ENCODE results near the gene MTAP.

MTAP gene

DNA sequence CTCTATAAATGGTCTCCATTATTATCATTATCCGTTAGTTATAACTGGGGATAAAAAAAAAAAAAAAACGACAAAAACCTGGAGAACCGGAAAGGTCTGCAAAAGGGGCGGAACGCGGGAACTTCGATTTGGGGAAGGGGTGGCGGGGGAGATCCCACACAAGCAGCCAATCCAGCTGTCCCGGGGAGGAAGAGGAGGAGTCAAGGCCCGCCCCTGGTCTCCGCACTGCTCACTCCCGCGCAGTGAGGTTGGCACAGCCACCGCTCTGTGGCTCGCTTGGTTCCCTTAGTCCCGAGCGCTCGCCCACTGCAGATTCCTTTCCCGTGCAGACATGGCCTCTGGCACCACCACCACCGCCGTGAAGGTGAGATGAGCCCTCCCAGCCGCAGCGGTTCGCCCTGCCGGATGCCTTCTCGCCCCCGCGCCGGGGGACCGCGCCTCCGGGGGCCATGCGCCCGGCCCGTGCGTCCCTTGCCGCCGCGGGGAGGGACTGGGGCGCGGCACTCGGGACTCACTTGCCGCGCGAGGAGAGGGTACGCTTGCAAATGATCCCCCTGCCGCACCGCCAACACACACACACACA is at the start of gene MTAP:
Gene MTAP, plus strand, starts transcription at position 219 of the 583 bp plus-strand sequence. Its CDS starts 113 bp downstream, at position 332.
- Histone ChIP-seq H3K9me3 (replicated peaks; ENCODE audit: insufficient read depth, low read length) (no peaks in the 10 kb centered on the region), H3K9me2 (replicated peaks; ENCODE audit: insufficient read depth, low read length) (no peaks in the 10 kb centered on the region), H3K79me2 (ENCODE audit: low read length) (peaks cover 47% of the 10 kb centered on the region), H3K9ac (ENCODE audit: low read length) (peak within 1 kb of the TSS; percentile 68), H3K27me3 (replicated peaks; ENCODE audit: insufficient read depth, low read length) (no peaks in the 10 kb centered on the region), H3K27ac (ENCODE audit: low read length) (peak within 1 kb of the TSS; percentile 66; the same call in 1 of the 2 replicates), H2AFZ (ENCODE audit: low read length) (peak within 1 kb of the TSS; percentile 62), H3K4me2 (ENCODE audit: low read depth, low read length) (peak within 1 kb of the TSS; percentile 86), H3K4me3 (ENCODE audit: low read length) (peak within 1 kb of the TSS; percentile 72), H4K20me1 (ENCODE audit: insufficient read depth, low read length) (no peaks in the 10 kb centered on the region), H3K36me3 (replicated peaks; ENCODE audit: insufficient read depth, low read length) (no peaks in the 10 kb centered on the region), H3K4me1 (ENCODE audit: low read length) (peaks cover 13% of the 10 kb centered on the region; the same call in 1 of the 2 replicates), H3F3A (ENCODE audit: insufficient read depth, low read length) (peaks cover 4% of the 10 kb centered on the region; the same call in 1 of the 2 replicates)
- peak; percentile 70 for DNase-seq
- no peak for TF ChIP-seq EZH2 (optimal IDR thresholded peaks at IDR 0.05; ENCODE audit: low read depth, low read length)
- TF ChIP-seq EZH2phosphoT487 (IDR thresholded peaks at IDR 0.05; ENCODE audit: low read length) = no peak
- no peak for TF ChIP-seq CTCF (IDR thresholded peaks at IDR 0.05; ENCODE audit: low read length)

GRCh38 chr9:21753523-21753922 is 48.9 kb upstream of the MTAP start:
- H3K79me2 ChIP-seq (ENCODE audit: low read length) = no peaks in the 10 kb centered on the region
- TF ChIP-seq CTCF (IDR thresholded peaks at IDR 0.05; ENCODE audit: low read length) (no peak), EZH2phosphoT487 (IDR thresholded peaks at IDR 0.05; ENCODE audit: low read length) (no peak), EZH2 (optimal IDR thresholded peaks at IDR 0.05; ENCODE audit: low read depth, low read length) (no peak)
- H3K36me3 ChIP-seq (replicated peaks; ENCODE audit: insufficient read depth, low read length) = no peaks in the 10 kb centered on the region
- no peak for DNase-seq
- no peaks in the 10 kb centered on the region for H3F3A ChIP-seq (ENCODE audit: insufficient read depth, low read length)
- no peaks in the 10 kb centered on the region for H3K4me1 ChIP-seq (ENCODE audit: low read length)
- H3K4me3 ChIP-seq (ENCODE audit: low read length) = no peak overlapping the region
- no peaks in the 10 kb centered on the region for H4K20me1 ChIP-seq (ENCODE audit: insufficient read depth, low read length)
- H3K4me2 ChIP-seq (ENCODE audit: low read depth, low read length) = no peak overlapping the region
- H3K9me2 ChIP-seq (replicated peaks; ENCODE audit: insufficient read depth, low read length) = no peaks in the 10 kb centered on the region
- no peaks in the 10 kb centered on the region for H3K27me3 ChIP-seq (replicated peaks; ENCODE audit: insufficient read depth, low read length)
- no peak overlapping the region for H3K9ac ChIP-seq (ENCODE audit: low read length)
- no peak overlapping the region for H3K27ac ChIP-seq (ENCODE audit: low read length)
- H3K9me3 ChIP-seq (replicated peaks; ENCODE audit: insufficient read depth, low read length) = no peaks in the 10 kb centered on the region
- no peak overlapping the region for H2AFZ ChIP-seq (ENCODE audit: low read length)

DNA sequence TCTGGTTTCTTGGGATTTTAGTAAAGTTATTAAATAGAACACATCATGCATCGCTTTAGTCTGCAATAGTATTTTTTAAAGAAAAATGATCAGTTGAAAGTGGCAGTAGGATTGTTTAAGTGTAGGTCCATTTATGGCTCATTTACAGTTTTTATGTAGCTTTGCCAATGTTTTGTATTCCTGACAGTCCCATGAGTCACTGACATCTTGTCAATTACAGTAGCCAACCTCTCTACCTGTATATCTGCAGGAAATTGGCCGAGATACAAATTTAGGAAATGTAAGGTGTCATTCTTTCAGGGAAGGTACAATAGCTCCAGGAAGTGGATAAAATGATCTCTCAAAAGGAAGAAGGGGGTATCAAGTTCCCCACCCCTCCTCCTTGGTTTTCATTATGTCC is 47.7 kb upstream of the MTAP start:
- Histone ChIP-seq H2AFZ (ENCODE audit: low read length) (no peak overlapping the region), H3K27me3 (replicated peaks; ENCODE audit: insufficient read depth, low read length) (no peaks in the 10 kb centered on the region; the same call in 1 of the 2 replicates), H3K9ac (ENCODE audit: low read length) (no peak overlapping the region), H3K4me1 (ENCODE audit: low read length) (no peaks in the 10 kb centered on the region), H3K4me2 (ENCODE audit: low read depth, low read length) (no peak overlapping the region), H4K20me1 (ENCODE audit: insufficient read depth, low read length) (no peaks in the 10 kb centered on the region), H3K79me2 (ENCODE audit: low read length) (no peaks in the 10 kb centered on the region), H3K9me2 (replicated peaks; ENCODE audit: insufficient read depth, low read length) (no peaks in the 10 kb centered on the region), H3K4me3 (ENCODE audit: low read length) (no peak overlapping the region), H3K27ac (ENCODE audit: low read length) (no peak overlapping the region), H3F3A (ENCODE audit: insufficient read depth, low read length) (no peaks in the 10 kb centered on the region), H3K9me3 (replicated peaks; ENCODE audit: insufficient read depth, low read length) (no peaks in the 10 kb centered on the region), H3K36me3 (replicated peaks; ENCODE audit: insufficient read depth, low read length) (no peaks in the 10 kb centered on the region)
- TF ChIP-seq EZH2 (optimal IDR thresholded peaks at IDR 0.05; ENCODE audit: low read depth, low read length) (no peak), CTCF (IDR thresholded peaks at IDR 0.05; ENCODE audit: low read length) (no peak), EZH2phosphoT487 (IDR thresholded peaks at IDR 0.05; ENCODE audit: low read length) (no peak)
- DNase-seq = no peak

All from MM.1S (cell line).